NCI-H460 (cell line): ENCODE data around the gene PLCXD3. TPM values are rescaled to one million over a fixed set of nuclear protein-coding genes. Genes with fewer than 3 reads are reported as not detected.

Experiments used
- DNase-seq: peaks from one replicate; pipeline ENCODE4 v3.0.0-alpha.2; 2016; ENCODE audit warnings: low read depth; ENCODE audit errors: extremely low read depth
- polyA plus RNA-seq: library from polyadenylated mRNA; depleted of rRNA; stranded (reverse); fragments of >200 nt; gene quantifications from 2 replicates; pipeline ENCODE4 v1.2.3, GENCODE V29; 2014; cell fraction: nucleus; rRNA removed
- total RNA-seq: library from RNA; depleted of rRNA; stranded (reverse); fragments of >200 nt; shearing (Covaris generic); gene quantifications from 2 replicates; pipeline ENCODE4 v1.2.3, GENCODE V29; 2014; rRNA removed

The PLCXD3 gene
- total RNA-seq = not detected in 2 replicates
- not detected in 2 replicates for polyA plus RNA-seq

DNA sequence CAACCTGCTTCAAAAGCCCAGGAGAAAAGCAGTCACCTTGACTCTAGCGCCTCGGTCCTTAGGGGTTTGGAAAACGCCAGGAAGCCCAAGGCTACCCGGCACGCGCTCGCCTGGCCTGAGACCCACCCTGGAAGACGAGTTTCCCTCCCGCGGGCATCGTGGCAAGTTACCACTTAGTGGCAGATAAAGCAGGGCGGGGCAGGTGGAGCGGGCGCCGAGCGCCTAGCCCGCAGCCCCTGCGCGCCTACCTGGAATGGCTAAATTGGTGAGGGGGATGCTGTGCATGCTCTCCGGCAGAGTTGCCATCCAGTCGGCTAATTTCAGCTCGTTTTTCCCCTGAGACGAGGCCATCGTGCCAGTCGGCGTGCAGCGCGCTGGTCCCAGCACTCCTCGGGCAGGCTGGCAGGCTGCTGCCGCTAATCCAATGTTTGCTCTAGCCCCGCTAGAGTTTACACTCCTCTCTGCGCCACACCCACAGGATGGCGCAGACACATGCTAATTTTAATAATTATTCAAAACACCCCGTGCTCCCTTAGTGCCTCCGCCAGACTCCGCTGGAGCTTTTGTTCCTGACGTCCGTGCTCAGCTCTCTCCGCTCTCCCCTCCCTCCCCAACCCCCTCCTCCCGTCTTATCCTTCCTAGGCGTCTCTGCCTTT is at the start of gene PLCXD3:
Gene PLCXD3 (minus strand): TSS at position 426 of the 656 bp plus-strand sequence. CDS start 75 bp downstream, at position 351.
- no peak for DNase-seq

DNA sequence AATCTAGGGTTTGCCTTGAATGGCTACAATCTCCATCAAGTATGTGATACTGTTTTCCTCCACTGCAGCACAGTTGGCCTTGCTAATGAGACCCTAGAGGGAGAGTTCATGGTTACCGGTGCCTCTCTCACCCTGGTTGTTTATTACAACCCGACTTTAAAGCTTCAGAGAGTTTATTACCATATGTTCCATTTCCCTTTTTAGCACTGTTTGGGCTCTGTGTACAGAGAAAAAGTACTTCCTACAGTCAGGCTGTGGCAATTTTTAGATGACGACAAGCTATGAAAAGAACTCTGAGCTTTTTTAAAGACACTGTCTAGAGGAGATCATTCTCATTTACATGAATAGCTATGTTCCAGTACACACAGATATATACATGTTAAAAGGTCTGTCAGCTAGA is 48.8 kb upstream of the PLCXD3 start:
- no peak for DNase-seq

GRCh38 chr5:41558295-41558694 is 47.9 kb upstream of the PLCXD3 start:
- no peak for DNase-seq

- DNase-seq = no peak
Observed at GRCh38 chr5:41547991-41548390, 37.6 kb upstream of the PLCXD3 start.

DNA sequence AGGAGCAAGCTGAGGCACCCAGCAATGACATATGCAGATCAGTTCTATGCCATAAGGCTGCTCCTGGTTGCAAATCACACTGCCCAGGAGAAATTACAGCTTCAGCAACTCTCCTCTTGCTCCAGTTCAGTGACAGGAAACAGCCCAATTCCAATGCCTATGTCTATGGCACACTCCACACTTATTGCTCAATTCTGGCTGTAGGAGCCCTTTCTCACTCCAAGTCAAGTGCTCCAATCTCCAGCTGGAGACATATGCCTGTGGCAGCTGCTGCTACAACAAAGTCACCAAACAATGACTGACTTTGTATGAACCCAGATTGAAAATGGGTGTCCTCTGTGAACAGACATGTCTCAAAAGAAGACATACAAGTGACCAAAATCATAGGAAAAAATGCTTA is 31.8 kb upstream of the PLCXD3 start:
- no peak for DNase-seq

- no peak for DNase-seq
Observed at GRCh38 chr5:41539454-41539853, 29.1 kb upstream of the PLCXD3 start.

GRCh38 chr5:41537581-41537980 is 27.2 kb upstream of the PLCXD3 start:
- DNase-seq = no peak

DNA sequence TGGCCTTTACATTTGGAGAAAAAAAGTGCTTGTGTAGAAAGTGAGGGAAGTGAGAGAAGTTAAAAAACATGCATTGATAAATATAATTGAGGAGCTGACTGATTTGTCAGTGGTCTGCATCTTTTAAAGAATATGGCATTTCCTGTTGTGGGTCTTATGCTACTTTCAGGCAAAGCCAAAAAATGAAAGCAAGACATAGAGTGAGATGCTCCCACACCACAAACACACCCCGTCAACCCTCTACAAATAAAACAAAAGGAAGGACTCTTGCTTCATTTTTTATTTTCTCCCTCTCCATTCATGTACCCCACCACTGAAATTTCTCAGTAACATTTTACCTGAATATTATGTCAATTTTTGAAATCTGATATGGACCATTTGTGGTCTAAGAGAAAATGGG is 22.1 kb upstream of the PLCXD3 start:
- no peak for DNase-seq

DNA sequence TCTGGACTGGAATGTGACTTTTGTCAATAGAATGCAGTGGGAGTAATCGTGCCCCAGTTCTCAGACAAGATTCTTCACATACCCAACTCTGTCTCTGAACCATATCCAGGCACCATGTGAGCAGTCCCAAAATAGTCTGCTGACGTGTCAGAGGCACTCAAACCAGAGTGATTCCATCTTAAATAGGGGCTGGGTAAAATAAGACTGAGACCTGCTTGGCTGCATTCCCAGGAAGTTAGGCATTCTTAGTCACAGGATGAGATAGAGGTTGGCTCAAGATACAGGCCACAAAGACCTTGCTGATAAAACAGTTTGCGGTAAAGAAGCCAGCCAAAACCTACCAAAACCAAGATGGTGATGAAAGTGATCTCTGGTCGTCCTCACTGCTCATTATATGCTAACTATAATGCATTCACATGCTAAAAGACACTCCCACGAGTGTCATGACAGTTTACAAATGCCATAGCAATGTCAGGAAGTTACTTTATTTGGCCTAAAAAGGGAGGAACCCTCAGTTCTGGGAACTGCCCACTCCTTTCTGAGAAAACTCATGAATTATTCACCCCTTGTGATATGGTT is 16.9 kb upstream of the PLCXD3 start:
- no peak for DNase-seq

DNA sequence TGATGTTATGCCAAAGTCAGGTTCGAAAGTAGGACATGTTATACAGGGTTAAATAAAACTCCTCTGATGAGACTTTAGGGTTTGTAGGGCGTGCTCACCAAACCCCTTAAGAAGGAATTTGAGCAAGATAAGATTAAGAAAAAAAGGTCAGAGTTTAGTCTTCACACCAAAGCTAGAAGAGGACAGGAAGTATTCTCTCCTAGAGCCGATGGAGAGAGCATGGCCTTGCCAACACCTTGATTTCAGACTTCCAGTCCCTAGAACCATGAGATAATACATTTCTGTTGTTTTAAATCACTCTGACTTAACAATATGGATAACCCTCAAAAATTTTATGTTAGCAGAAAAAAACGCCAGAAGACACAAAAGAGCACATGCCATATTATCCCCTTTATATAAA is 16.3 kb upstream of the PLCXD3 start:
- no peak for DNase-seq

GRCh38 chr5:41524174-41524573 is 13.8 kb upstream of the PLCXD3 start:
- no peak for DNase-seq

DNA sequence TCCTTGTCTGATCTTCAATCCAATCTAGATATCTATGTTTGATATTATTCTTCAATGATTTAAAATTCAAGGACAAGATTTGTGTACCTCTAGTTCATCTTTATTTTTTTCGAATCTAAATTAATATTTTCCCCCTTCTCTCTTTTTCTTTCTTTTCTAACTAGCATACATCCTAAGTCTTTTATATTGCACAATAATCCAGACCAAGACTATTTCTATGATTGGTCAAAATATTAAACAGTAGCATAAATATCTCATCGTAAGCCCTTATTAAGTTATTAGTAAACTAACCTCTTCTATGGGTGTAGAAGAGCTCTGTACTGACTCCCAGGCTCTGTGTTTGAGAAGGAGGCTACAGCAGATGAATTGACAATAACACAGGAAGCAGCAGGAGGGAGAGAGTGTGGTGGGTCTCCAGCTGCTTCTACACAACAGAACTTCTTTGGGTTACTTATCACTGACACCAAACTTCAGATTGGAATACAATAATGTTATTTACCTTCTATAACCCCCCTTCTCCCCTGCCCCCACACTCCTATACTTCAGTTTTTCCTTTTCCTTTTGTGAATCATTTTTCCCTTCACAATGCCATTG is 11.9 kb upstream of the PLCXD3 start:
- DNase-seq = no peak

DNA sequence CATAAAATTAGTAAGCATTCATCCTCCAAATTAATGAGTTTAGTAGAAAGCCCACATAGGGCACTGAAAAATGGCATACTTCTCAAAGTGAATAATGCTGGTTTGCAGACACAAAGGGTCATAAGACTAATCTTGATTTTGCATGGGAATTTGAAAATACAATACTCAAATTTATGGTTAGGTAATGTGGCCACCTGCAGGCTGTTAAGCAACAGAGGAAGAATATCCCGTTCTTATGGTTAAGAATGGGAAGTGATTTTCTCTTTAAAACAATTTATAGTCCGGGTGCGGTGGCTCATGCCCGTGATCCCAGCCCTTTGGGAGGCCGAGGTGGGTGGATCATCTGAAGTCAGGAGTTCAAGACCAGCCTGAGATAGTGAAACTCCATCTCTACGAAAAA is 9.4 kb upstream of the PLCXD3 start:
- DNase-seq = no peak

DNA sequence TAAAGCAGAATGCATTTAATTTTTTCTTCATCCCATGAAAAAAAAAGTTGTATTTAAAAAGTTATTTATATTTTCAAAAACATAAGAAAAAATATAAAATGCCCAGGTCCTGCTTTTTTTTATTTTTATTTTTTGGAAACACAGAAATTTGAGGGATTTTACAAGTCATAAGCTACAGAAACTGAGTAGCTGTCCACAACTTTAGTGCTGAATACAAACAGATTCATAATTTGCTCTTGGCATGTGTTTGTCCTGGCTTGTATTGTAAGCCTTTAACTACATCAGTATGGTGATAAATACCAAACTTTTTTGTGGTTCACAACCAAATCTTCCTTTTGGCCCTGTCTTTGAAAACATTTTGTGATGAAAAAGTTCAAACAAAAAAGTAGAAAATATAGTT is 7.5 kb upstream of the PLCXD3 start:
- DNase-seq = no peak

DNA sequence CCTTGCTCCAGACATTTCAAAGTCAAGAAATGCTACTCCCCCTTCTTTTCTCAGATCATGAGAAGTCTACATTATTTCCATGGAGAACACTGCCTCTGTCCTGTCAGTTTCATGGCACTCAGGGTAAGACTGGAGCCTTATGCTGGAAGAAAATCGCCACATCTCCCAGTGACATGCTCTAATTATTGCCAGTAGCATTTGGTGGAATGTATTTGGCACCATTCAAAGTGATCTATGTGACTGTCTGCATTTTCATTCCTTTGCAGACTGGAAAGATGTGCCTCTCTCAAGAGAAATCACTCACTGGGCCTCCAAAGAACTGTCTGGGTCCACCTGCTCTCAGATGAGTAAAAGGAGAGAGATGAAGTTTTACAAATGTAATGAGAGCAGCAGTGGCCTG is 840 bp upstream of the PLCXD3 start:
- DNase-seq = no peak

DNA sequence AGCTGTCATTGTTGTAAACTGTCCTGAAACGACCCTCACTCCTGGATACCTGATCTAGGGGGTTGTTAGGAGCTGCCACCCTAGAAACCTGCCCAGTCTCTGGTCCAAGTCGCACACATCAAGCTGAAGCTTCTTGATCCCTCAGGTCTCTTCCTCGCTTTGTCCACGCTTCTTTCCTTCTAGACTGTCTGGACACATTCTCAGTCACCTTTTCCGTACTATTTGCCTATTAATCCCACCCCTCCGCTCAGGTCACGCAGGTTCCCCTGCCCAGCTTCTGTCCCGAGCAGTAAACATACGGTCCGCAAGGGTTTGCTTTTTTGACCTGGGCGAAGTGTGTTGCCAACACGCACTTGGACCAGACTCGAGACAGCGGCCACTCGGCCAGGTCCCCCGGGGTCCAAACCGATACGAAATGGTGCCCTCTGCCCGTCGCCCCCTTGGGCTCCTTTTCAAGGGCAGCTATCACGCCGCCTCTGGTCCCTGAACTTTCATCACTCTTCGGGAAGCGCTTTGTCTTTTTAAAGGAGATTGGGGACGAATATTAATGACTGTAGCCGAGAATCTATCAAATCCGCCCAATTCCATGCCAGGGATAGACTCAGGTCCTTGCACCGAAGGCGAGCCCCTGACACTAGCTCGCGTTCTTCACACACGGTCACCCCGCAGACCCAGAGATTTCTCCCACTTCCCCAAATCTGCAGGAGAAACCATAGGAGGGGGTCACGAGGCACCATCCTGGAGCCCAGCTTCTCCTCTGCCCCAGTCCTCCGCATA is 814 bp downstream of the PLCXD3 start:
- no peak for DNase-seq

DNA sequence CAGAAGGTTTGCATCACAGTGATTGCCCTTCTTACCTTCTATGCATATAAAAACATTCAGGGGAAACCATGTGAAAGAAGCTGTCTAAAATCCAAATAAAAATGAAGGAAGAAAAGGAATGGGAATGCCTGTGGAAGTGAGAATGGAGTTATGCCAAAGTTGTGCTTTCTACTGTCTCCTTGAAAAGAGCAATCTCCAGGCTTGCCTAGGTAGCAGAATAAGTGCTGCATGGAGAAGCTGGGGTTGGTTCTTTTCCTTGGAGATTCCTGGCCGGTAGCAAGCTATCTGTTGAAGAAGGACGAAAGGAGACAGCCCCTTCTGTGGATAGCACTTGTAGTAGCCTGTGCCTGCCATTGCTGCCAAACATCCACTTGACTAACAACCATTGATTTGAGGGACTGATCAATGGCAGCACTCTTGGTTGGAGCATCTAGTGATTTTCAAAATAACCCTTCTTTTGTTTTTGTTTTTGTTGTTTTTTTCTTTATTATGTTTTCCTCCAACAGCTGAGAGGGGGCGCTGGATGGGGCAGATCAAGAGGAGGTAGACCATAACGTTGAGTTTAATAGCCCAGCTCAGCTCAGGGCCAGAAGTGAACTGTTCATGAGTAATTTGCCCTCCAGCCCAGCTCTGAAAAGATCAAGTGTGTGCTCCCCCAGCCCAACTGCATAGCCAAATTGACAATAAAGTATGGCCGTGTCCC is 1.6 kb downstream of the PLCXD3 start:
- DNase-seq = no peak

- DNase-seq = no peak
Observed at GRCh38 chr5:41508186-41508585, 2.2 kb downstream of the PLCXD3 start.

DNA sequence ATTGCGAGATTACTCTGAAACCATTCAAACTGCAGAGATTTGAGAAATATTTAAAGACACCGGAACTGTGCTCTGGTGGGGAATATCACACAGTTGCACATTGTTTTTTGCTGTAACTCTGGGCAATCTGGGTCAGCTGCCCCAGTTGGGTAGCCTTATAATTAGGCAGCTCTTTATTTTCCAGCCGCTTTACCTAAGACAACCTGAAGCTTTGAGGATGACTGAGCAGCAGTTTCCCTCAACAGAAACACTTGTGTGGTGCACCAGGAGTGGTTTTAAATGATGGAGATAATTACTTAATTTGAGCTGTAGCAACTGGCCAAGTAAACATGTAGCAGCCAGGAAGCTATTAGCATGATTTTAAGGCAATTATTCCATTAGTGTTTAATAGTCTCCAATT is 2.9 kb downstream of the PLCXD3 start:
- no peak for DNase-seq

- no peak for DNase-seq
Observed at GRCh38 chr5:41503860-41504259, 6.5 kb downstream of the PLCXD3 start.

- no peak for DNase-seq
Observed at GRCh38 chr5:41503310-41503709, 7.1 kb downstream of the PLCXD3 start.
